Stimulated activated CD4-positive, alpha-beta T cell treated with anti-CD3 and anti-CD28 coated beads, Interleukin-12 subunit alpha, Interleukin-12 subunit beta, amount 100 ng/mL, for 48 hours (primary cell): ENCODE results near the gene MTMR8.
"Not testable (repeated sequence)": the region's sequence is repeated elsewhere in the genome, so short reads cannot be mapped to it uniquely, and the experiment has no call there.

Experiments
- DNase-seq, 3 donors: peaks; one replicate each; pipeline ENCODE4 v3.0.0-alpha.2; 2020; ENCODE audit warnings: low read depth in 2 of 3, low spot score in 1 of 3

The MTMR8 gene

GRCh38 chrX:64394874-64395567 lies at the start of gene MTMR8:
Gene MTMR8 (minus strand): TSS chrX:64395452. CDS start chrX:64395363, 89 bp downstream.
- peak; percentile 62 to 75 (median 65) for DNase-seq

GRCh38 chrX:64439551-64439950 lies 44.3 kb upstream of the MTMR8 start:
- DNase-seq, result no peak

DNA sequence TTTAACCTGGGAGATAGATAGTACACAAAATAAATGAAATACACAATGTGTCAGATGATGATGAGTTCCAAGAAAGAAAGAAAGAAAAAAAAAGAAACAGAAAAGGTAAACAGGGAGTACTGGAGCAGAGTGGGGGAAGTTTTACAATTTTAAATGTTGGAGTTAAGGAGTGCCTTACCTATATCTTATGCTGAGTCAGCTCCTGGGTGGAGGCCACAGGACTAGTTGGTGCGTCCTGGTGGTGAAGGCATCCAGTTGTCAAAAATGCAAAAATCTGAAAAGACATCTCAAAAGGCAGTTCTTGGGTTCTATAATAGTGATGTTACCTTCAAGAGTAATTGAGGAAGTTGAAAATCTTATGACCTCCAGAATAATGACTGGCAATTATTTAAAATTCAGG lies 42.4 kb upstream of the MTMR8 start:
- DNase-seq, result no peak

DNA sequence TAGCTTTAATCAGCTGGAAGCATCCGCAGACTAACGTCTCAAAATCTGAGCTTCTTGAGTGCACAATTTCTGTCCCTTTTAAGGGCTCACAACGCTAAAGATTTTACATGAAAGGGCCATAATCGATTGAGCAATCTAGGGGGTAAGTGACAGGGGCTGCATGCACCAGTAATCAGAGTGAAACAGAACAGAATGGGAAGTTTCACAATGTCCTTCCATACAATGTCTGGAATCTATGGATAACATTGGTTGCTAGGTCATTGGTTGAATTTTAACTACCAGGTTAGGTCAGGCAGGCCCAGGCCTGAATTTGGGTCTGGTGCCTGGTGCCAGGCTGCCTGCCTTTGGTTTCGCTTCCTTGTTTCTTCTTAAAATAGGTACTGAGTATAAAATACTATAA lies 42.0 kb upstream of the MTMR8 start:
- no peak for DNase-seq

GRCh38 chrX:64428371-64428770 lies 33.1 kb upstream of the MTMR8 start:
- DNase-seq, result no peak

- no peak for DNase-seq
These were observed 32.5 kb upstream of the MTMR8 start for GRCh38 chrX:64427787-64428186.

GRCh38 chrX:64427281-64427680 lies 32.0 kb upstream of the MTMR8 start:
- no peak for DNase-seq

- not testable (repeated sequence) for DNase-seq
These were observed 14.5 kb upstream of the MTMR8 start for GRCh38 chrX:64409730-64410129.

GRCh38 chrX:64398088-64398487 lies 2.8 kb upstream of the MTMR8 start:
- no peak for DNase-seq

- DNase-seq, result no peak
These were observed 297 bp upstream of the MTMR8 start for GRCh38 chrX:64395568-64395929.

DNA sequence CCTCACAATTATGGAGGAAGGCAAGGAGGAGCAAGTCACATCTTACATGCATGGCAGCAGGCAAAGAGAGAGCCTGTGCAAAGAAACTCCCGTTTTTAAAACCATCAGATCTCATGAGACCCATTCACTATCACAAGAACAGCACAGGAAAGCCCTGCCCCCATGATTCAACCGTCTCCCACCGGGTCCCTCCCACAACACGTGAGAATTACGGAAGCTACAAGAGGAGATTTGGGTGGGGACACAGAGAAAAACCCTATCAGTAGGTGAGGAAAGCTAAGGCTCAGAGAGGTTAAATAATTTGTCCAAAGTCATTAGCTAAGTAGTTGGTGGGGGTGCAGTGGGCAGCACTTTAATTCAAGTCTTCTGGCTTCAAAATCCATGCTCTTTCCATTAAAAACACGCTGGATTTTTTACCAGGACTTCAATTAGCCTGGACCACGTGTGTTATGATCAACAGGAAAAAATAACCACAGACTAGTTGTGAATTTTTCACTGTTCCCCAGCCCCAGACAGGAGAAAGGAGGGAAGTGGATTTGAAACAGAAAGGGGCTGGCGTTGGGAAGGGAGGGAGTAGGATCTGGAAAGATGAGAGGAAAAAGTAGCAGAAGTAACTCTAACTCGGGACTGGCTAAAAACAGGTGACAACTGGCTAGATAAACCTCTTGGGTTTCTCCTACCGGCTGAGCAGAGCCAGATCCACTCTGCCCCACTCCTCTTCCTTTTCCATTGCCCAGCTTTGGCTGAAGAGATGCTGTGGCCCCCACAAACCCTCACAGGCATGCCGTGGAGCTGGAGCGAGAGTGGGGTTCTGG lies 986 bp downstream of the MTMR8 start:
- DNase-seq, result no peak

DNA sequence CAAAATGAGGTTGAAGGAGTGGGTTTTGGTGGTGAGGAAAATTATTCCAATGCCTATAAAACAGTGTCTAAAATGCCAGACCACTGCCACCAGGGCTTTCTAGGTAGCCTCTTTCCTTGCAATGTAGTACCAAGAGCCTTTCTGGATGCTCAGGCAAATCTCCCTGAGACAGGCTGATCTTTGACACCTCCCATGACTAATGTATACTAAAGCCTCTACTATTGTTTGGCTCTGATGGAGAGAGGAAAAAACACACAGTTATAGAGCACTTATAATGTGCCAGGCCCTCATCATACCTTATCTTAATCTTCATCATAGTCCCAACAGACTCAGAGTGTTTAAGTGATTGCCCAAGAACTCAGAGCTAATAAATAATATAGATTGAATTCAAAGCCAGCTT lies 5.8 kb downstream of the MTMR8 start:
- no peak for DNase-seq

DNA sequence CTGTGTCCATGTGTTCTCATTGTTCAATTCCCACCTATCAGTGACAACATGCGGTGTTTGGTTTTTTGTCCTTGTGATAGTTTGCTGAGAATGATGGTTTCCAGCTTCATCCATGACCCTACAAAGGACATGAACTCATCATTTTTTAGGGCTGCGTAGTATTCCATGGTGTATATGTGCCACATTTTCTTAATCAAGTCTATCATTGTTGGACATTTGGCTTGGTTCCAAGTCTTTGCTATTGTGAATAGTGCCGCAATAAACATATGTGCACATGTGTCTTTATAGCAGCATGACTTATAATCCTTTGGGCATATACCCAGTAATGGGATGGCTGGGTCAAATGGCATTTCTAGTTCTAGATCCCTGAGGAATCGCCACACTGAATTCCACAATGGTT lies 14.5 kb downstream of the MTMR8 start:
- DNase-seq, result not testable (repeated sequence)

GRCh38 chrX:64379924-64380323 lies 15.3 kb downstream of the MTMR8 start:
- no peak for DNase-seq

DNA sequence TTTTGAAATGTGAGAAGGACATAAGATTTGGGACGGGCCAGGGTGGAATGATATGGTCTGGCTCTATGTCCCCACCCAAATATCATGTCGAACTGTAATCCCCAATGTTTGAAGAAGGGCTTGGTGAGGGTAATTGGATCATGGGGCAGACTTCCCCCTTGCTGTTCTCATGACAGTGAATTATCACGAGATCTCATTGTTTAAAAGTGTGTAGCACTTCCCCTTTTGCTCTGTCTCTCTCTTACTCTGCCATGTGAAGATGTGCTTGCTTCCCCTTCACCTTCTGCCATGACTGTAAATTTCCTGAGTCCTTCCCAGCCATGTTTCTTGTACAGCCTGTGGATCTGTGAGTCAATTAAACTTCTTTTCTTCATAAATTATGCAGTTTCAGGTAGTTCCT lies 17.5 kb downstream of the MTMR8 start:
- no peak for DNase-seq

DNA sequence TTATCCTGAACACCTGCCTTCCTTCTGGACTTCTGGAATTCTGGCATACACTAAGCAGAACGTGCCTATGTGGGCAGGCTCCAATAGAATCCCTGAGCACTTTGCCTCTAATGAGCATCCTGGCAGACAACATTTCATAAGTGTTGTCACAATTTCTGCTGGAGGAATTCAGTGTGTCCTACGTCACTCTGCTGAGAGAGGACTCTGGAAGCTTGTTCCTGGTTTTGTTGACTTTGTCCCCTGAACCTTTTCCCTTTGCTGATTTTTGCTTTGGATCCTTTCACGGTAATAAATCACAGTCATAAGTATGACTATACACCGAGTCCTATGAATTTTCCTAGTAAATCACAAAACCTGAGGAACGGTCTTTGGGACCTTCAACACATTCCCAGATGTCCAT lies 43.2 kb downstream of the MTMR8 start:
- no peak for DNase-seq

DNA sequence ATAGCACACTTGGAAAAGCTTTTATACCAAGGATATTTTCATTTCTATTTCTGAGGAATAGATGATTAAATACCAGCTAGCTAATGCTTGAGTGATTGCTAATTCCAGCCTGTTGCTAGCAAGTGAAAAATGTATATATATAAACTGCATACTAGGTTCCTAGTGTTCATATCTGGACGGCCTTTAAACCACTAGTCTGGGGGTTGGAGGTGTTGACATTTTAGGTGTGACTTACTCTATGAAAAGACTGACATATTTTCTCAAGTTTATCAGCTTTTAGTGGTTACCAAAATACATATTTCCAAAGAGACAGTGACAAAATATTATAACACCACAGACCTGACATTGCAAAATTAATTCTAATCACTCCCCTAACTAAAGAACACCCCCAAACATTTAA lies 44.7 kb downstream of the MTMR8 start:
- no peak for DNase-seq

- no peak for DNase-seq
These were observed 45.2 kb downstream of the MTMR8 start for GRCh38 chrX:64350047-64350446.

DNA sequence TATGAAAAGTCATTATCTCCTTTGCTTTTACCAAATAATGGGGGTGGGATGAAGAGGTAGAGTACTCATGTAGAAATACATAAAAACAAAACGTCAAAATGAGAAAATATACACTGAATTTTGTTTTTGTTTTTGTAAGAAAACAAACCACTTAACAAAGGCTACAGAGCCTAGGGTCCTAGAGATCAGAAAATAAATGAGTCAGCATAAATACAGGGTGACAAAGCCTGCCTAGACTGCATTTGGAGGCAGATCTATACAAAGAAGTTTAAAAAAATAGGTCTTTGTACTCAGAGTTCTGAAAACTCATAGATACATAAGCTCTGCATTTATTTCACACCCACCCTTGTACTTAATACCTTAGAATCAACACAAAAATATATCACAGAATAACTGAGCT lies 52.4 kb downstream of the MTMR8 start:
- no peak for DNase-seq

GRCh38 chrX:64338296-64338695 lies 57.0 kb downstream of the MTMR8 start:
- no peak for DNase-seq

DNA sequence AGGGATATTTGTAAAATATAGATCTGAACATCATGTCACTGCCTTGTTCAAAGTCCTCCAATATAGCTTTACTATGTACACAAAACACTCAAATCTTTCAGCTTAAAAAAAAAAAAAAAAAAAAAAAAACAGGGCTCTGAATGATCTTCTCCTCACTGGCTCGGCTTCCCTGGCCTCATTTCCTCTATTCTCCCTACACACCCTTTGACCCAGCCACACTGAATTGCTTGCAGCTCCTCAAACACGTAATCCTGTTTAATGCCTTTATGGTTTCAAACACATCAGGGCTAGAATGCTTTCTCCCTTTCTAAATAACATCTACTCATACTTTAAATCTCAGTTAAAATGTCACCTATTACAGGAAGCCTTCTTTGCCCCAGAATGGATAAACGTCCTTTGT lies 60.8 kb downstream of the MTMR8 start:
- DNase-seq, result no peak

- no peak for DNase-seq
These were observed 65.0 kb downstream of the MTMR8 start for GRCh38 chrX:64330284-64330683.

DNA sequence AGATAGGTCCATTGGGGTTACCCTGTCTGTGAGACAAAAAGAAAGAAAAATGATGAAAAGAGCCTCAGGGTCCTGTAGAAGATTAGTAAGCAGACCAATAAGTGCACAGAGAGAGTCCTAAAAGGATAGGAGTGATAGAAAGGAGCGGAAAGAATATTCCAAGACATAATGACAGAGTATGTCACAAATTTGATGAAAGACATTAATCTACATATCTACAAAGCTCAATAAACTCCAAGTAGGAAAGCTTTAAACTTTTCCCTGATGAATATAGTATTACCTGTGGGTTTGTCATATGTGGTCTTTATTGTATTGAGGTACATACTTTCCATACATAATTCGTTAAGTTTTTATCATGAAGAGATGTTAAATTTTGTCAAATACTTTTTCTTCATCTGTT lies 73.7 kb downstream of the MTMR8 start:
- no peak for DNase-seq
